Activated CD8-positive, alpha-beta T cell treated with anti-CD3 and anti-CD28 coated beads for 36 hours (primary cell): Measurements from ENCODE around the gene DGCR6L. TPM values are rescaled to one million over a fixed set of nuclear protein-coding genes. Genes with fewer than 3 reads are reported as not detected.
"Not testable (repeated sequence)": the region's sequence is repeated elsewhere in the genome, so short reads cannot be mapped to it uniquely, and the experiment has no call there.

Experiments
- ATAC-seq: fragments of 200-7000 bp; cut with Tn5 transposase; one replicate; pipeline ENCODE4 v1.10.0; 2021; ENCODE audit warnings: mild to moderate bottlenecking, moderate library complexity
- CTCF ChIA-PET: fragments of 350-600 bp; sonication (Branson Sonifier 250); formaldehyde crosslinking; loops from one replicate; lab custom pipeline; 2021; ENCODE audit warnings: antibody characterized with exemption; lab: Charles Lee
- POLR2A ChIA-PET: fragments of 350-600 bp; sonication (Branson Sonifier 250); formaldehyde crosslinking; loops from one replicate; lab custom pipeline; 2021; ENCODE audit warnings: antibody characterized with exemption; lab: Charles Lee
- DNase-seq: peaks from one replicate; pipeline ENCODE4 v3.0.0-alpha.2; 2020
- H3K27ac Mint-ChIP-seq: one replicate; pipeline ENCODE4 v1.8.0; 2021; ENCODE audit warnings: mild to moderate bottlenecking, mixed read lengths
- H3K27me3 Mint-ChIP-seq: one replicate; pipeline ENCODE4 v1.8.0; 2021; ENCODE audit warnings: mixed read lengths
- H3K36me3 Mint-ChIP-seq: one replicate; pipeline ENCODE4 v1.8.0; 2021; ENCODE audit warnings: low read depth, mixed read lengths
- H3K4me1 Mint-ChIP-seq: one replicate; pipeline ENCODE4 v1.8.0; 2021; ENCODE audit warnings: low read depth, mixed read lengths
- H3K4me3 Mint-ChIP-seq: one replicate; pipeline ENCODE4 v1.8.0; 2021; ENCODE audit warnings: mild to moderate bottlenecking, moderate library complexity, mixed read lengths
- H3K9me3 Mint-ChIP-seq: one replicate; pipeline ENCODE4 v1.8.0; 2021; ENCODE audit warnings: mixed read lengths
- CTCF ChIP-seq: fragments of 200-600 bp; IDR thresholded peaks from one replicate; pipeline ENCODE4 v1.8.0; 2022; ENCODE audit warnings: antibody characterized with exemption, mild to moderate bottlenecking
- intact Hi-C: fragments of 100-400 bp; cut with micrococcal nuclease; formaldehyde crosslinking; loops from one replicate; pipeline ENCODE4 v1.10.0; 2022
- total RNA-seq, 2 experiments: library from RNA; stranded (reverse); gene quantifications; one replicate each; pipeline ENCODE4 v1.2.3, GENCODE V29; 2021

DGCR6L gene
- total RNA-seq, 2 experiments from 2014 or later = 30.7 to 32.0 TPM

GRCh38 chr22:20291249-20291586 lies 28.6 kb downstream of the DGCR6L start:
- Mint-ChIP-seq H3K27ac (no peak overlapping the region), H3K36me3 (no peaks in the 10 kb centered on the region), H3K4me1 (no peaks in the 10 kb centered on the region), H3K4me3 (no peak overlapping the region), H3K9me3 (no peaks in the 10 kb centered on the region), H3K27me3 (no peaks in the 10 kb centered on the region)
- intact Hi-C loops = no loop called here
- ChIA-PET CTCF (interaction anchor here (2.6 kb wide), 1 partner anchor 134 kb away, joined by 9 read pairs; no protein-coding TSS in a partner anchor), POLR2A (no interaction called here)
- ATAC-seq (no peak), DNase-seq (no peak)
- no peak for TF ChIP-seq CTCF

- no peaks in the 10 kb centered on the region for H3K27me3 Mint-ChIP-seq
- DNase-seq (no peak), ATAC-seq (no peak)
- no peak overlapping the region for H3K27ac Mint-ChIP-seq
- H3K4me1 Mint-ChIP-seq = no peaks in the 10 kb centered on the region
- no peaks in the 10 kb centered on the region for H3K9me3 Mint-ChIP-seq
- intact Hi-C loops = no loop called here
- H3K36me3 Mint-ChIP-seq = no peaks in the 10 kb centered on the region
- TF ChIP-seq CTCF = no peak
- H3K4me3 Mint-ChIP-seq = no peak overlapping the region
- CTCF ChIA-PET = interaction anchor here (2.6 kb wide), 1 partner anchor 134 kb away, joined by 9 read pairs; no protein-coding TSS in a partner anchor
- POLR2A ChIA-PET = no interaction called here
Observed at GRCh38 chr22:20290578-20291248, 29.1 kb downstream of the DGCR6L start.

GRCh38 chr22:20290045-20290392 lies 29.8 kb downstream of the DGCR6L start:
- Mint-ChIP-seq H3K4me3 (no peak overlapping the region), H3K27ac (no peak overlapping the region), H3K9me3 (no peaks in the 10 kb centered on the region), H3K36me3 (no peaks in the 10 kb centered on the region), H3K4me1 (no peaks in the 10 kb centered on the region), H3K27me3 (no peaks in the 10 kb centered on the region)
- CTCF ChIA-PET = interaction anchor here (2.6 kb wide), 1 partner anchor 133 kb away, joined by 9 read pairs; no protein-coding TSS in a partner anchor
- no peak for TF ChIP-seq CTCF
- DNase-seq = no peak
- intact Hi-C loops = no loop called here
- ATAC-seq = no peak
- POLR2A ChIA-PET = no interaction called here

GRCh38 chr22:20289182-20290044 lies 30.4 kb downstream of the DGCR6L start:
- intact Hi-C loops, H3K27me3 Mint-ChIP-seq, ATAC-seq, H3K36me3 Mint-ChIP-seq, H3K27ac Mint-ChIP-seq, POLR2A ChIA-PET, H3K4me1 Mint-ChIP-seq, H3K9me3 Mint-ChIP-seq, H3K4me3 Mint-ChIP-seq, CTCF ChIA-PET, DNase-seq: not testable (repeated sequence)

GRCh38 chr22:20286784-20287423 lies 33.0 kb downstream of the DGCR6L start:
- POLR2A ChIA-PET, H3K36me3 Mint-ChIP-seq, H3K27ac Mint-ChIP-seq, ATAC-seq, H3K27me3 Mint-ChIP-seq, H3K4me3 Mint-ChIP-seq, intact Hi-C loops, H3K4me1 Mint-ChIP-seq, DNase-seq, H3K9me3 Mint-ChIP-seq: not testable (repeated sequence)
- CTCF ChIA-PET = interaction anchor here (1.1 to 1.2 kb wide), 2 partner anchors 130 to 133 kb away, joined by 3 to 10 read pairs; no protein-coding TSS in a partner anchor

- intact Hi-C loops, POLR2A ChIA-PET, H3K36me3 Mint-ChIP-seq, H3K9me3 Mint-ChIP-seq, H3K4me1 Mint-ChIP-seq, DNase-seq, H3K4me3 Mint-ChIP-seq, ATAC-seq, H3K27ac Mint-ChIP-seq, H3K27me3 Mint-ChIP-seq: not testable (repeated sequence)
- CTCF ChIA-PET = interaction anchor here (0.6 to 1.2 kb wide), 6 partner anchors 9 to 157 kb away, joined by 3 to 10 read pairs (median 3); no protein-coding TSS in a partner anchor
Observed at GRCh38 chr22:20286312-20286660, 33.6 kb downstream of the DGCR6L start.
